HEK293T (cell line): Measurements from ENCODE around the gene IRF1.

Experiments used
- CTCF ChIA-PET: fragments of 350-600 bp; formaldehyde crosslinking; extraction: SDS; loops from one replicate; lab custom pipeline; 2021; ENCODE audit warnings: antibody characterized with exemption, inconsistent platforms; lab: Yijun Ruan, JAX
- POLR2A ChIA-PET: fragments of 350-600 bp; formaldehyde crosslinking; extraction: SDS; loops from one replicate; lab custom pipeline; 2020; ENCODE audit warnings: antibody characterized with exemption, inconsistent platforms; lab: Yijun Ruan, JAX
- DNase-seq: peaks from one replicate; pipeline ENCODE4 v3.0.0; 2012; ENCODE audit warnings: mixed read lengths; ENCODE audit errors: extremely low spot score
- ARNT ChIP-seq: fragments of 450-650 bp; IDR thresholded peaks from 2 replicates; pipeline ENCODE4 v1.6.1; 2017; ENCODE audit warnings: mild to moderate bottlenecking
- BHLHE40 ChIP-seq: fragments of 450-650 bp; IDR thresholded peaks from 2 replicates; pipeline ENCODE4 v1.6.1; 2016; ENCODE audit warnings: mild to moderate bottlenecking, moderate library complexity, borderline replicate concordance
- CTBP1 ChIP-seq: fragments of 450-650 bp; IDR thresholded peaks from 2 replicates; pipeline ENCODE4 v1.6.1; 2016; ENCODE audit warnings: borderline replicate concordance
- ELF4 ChIP-seq: fragments of 450-650 bp; IDR thresholded peaks from 2 replicates; pipeline ENCODE4 v1.6.1; 2017; ENCODE audit warnings: antibody characterized with exemption
- FOXA1 ChIP-seq: fragments of 450-650 bp; IDR thresholded peaks from 2 replicates; pipeline ENCODE4 v1.6.1; 2016; ENCODE audit warnings: mild to moderate bottlenecking
- FOXK2 ChIP-seq: fragments of 450-650 bp; IDR thresholded peaks from 2 replicates; pipeline ENCODE4 v1.6.1; 2016; ENCODE audit warnings: mild to moderate bottlenecking
- FOXM1 ChIP-seq: fragments of 450-650 bp; IDR thresholded peaks from 2 replicates; pipeline ENCODE4 v1.6.1; 2017; ENCODE audit warnings: mild to moderate bottlenecking, borderline replicate concordance
- HDGF ChIP-seq: fragments of 450-650 bp; IDR thresholded peaks from 2 replicates; pipeline ENCODE4 v1.6.1; 2017; ENCODE audit warnings: antibody characterized with exemption, borderline replicate concordance
- L3MBTL2 ChIP-seq: fragments of 450-650 bp; conservative IDR thresholded peaks from 2 replicates; pipeline ENCODE4 v1.6.1; 2016; ENCODE audit warnings: mild to moderate bottlenecking
- LEF1 ChIP-seq: fragments of 450-650 bp; IDR thresholded peaks from 2 replicates; pipeline ENCODE4 v1.6.1; 2017; ENCODE audit warnings: mild to moderate bottlenecking, borderline replicate concordance
- NFRKB ChIP-seq: fragments of 450-650 bp; IDR thresholded peaks from 2 replicates; pipeline ENCODE4 v1.6.1; 2016; ENCODE audit warnings: mild to moderate bottlenecking, moderate library complexity
- PKNOX1 ChIP-seq: fragments of 450-650 bp; IDR thresholded peaks from 2 replicates; pipeline ENCODE4 v1.6.1; 2016
- SP1 ChIP-seq: fragments of 450-650 bp; IDR thresholded peaks from 2 replicates; pipeline ENCODE4 v1.6.1; 2017
- SUZ12 ChIP-seq: fragments of 450-650 bp; IDR thresholded peaks from 2 replicates; pipeline ENCODE4 v1.6.1; 2016; ENCODE audit warnings: mild to moderate bottlenecking
- TARDBP ChIP-seq: fragments of 450-650 bp; IDR thresholded peaks from 2 replicates; pipeline ENCODE4 v1.6.1; 2016
- ZNF384 ChIP-seq: fragments of 450-650 bp; IDR thresholded peaks from 2 replicates; pipeline ENCODE4 v1.6.1; 2016

The IRF1 gene

DNA sequence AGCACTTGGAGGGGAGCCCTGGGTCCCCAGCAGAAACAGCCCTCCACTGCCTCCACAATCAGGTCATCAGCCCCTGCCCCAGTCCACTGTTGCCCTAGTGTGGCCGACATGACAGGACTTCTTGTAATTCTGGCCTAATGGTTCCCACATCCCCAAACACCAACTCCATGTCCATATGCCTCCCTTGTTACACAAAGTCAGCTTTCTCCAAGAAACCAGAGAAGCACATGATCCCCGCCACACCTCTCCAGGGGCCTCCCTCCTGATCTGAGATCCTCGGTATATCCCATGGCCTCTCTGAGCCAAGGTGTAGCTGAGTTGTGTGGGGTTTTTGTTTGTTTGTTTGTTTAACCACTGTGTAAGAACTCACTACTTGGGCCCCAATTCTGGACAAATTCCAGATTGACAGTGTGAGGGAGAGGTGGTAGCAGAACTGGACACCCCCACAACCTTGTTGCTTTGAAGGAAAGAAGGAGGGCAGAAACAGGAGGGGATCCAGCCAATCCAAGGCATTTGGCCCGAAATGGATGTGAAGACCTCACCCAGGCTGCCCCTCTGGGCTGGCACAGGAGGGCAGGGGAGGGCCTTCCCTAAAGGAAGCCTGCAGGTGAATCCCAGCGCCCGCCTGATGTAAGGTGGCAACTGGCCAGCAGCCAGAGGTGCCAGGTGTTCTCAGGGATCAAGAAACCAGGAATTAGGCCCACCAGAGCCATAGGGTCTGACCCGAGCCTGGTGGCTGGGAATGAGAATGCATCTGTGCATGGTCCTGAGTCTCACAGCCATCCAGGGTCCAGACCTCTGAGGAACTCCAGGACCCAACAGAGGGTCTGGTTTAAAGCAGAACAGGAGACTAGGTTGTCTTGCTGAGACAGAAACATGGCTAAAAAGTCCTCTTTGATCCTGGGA is 13.4 kb downstream of the IRF1 start:
- ChIA-PET POLR2A (interaction anchor here (4.6 kb wide), 1 partner anchor 13 kb away, joined by 33 read pairs; the partner anchor contains the start of gene IRF1), CTCF (interaction anchor here (1.8 kb wide), 1 partner anchor 13 kb away, joined by 5 read pairs; no protein-coding TSS in a partner anchor)
- no peak for DNase-seq
- TF ChIP-seq CTBP1 (no peak), PKNOX1 (no peak), BHLHE40 (no peak), ARNT (no peak), SP1 (no peak), NFRKB (no peak), FOXM1 (no peak), L3MBTL2 (no peak), FOXA1 (no peak), ZNF384 (no peak), FOXK2 (no peak), TARDBP (no peak), HDGF (no peak), ELF4 (no peak), LEF1 (no peak)

- ChIA-PET POLR2A (no interaction called here), CTCF (no interaction called here)
- DNase-seq, result no peak
- TF ChIP-seq L3MBTL2 (no peak), ELF4 (no peak), LEF1 (no peak)
Measured at GRCh38 chr5:132475987-132476875, 14.3 kb downstream of the IRF1 start.

DNA sequence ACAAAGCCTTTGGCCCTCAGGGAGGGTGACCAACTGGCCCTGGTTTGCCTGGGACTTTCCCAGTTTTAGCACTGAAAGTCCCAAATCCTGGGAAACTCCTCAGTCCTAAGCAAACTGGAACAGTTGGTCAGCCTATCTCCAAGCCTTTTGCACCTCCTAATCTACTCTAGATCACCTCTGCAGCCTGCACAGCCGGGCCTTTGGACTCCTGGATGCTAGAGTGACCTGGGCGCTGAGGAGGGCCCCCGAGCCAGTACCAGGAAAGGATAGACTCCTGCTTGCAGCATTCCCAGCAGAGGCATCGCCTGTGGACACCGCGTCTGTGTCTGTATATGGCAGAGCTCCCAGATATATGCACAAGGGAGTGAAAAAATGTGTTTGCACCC is 15.1 kb downstream of the IRF1 start:
- no peak for DNase-seq
- TF ChIP-seq ZNF384 (no peak), L3MBTL2 (no peak), HDGF (no peak), TARDBP (no peak), FOXM1 (no peak)
- ChIA-PET CTCF (interaction anchor here (0.6 to 0.9 kb wide), 2 partner anchors 39 to 50 kb away, joined by 3 read pairs; no protein-coding TSS in a partner anchor), POLR2A (interaction anchor here (1.4 kb wide), 1 partner anchor 15 kb away, joined by 7 read pairs; the partner anchor contains the start of gene IRF1)

DNA sequence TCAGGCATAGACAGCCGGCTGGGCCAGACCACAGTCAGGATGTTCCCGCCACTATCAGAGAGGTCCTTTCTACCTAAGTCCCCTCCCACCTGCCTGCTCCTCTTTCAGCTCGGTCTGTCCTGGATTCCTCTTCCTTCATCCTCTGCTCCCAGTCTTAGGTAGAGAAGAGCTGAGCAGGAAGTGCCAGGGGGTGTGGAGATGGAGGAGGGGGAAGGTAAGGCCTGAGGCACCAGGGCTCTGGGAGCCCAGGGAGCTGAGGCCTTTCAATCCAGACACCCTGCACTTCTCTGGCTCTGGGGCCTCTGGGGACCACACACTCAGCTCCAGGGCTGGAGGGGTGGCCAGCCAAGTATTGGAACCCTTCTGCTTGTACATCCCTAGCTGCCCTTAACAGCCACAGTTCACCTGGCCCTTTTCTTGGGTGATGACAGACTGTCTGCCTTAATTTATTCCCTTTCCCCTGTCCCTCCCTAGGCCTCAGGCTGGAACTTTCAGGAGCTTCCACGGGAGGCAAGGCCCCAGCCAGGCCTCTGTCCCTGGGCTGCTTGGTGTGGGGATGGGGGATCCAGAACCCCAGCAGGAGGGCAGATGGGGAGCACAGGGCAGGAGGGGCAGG is 15.6 kb downstream of the IRF1 start:
- no peak for DNase-seq
- TF ChIP-seq ZNF384, result no peak
- TF ChIP-seq SP1, result no peak
- no peak for TF ChIP-seq L3MBTL2
- CTCF ChIA-PET, result interaction anchor here (0.6 to 0.9 kb wide), 2 partner anchors 39 to 51 kb away, joined by 3 read pairs; no protein-coding TSS in a partner anchor
- POLR2A ChIA-PET, result interaction anchor here (1.4 kb wide), 1 partner anchor 15 kb away, joined by 7 read pairs; the partner anchor contains the start of gene IRF1

DNA sequence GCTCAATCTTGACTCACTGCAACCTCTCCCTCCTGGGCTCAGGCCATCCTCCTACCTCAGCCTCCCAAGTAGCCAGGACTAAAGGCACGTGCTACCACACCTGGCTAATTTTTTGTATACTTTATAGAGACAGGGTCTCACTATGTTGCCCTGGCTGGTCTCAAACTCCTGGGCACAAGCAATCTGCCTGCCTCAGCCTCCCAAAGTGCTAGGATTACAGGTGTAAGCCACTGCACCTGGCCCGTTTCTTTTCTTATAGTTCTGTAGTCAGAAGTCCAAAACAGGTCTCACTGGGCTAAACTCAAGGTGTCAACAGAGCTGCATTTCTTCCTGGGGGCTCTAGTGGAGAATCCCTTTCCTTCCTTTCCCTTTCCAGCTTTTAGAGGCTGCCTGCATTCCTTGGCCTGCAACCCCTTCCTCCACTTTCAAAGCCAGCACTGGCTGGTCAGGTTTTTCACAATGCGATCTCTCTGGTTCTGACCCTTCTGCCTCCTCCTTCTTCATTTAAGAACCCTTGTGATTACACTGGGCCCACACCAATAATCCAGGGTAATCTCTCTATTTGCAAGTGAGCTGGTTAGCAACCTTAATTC is 16.3 kb downstream of the IRF1 start:
- ChIA-PET POLR2A (interaction anchor here (0.8 to 1.4 kb wide), 2 partner anchors 16 to 290 kb away, joined by 3 to 7 read pairs; partner anchors contain the start of gene IRF1), CTCF (no interaction called here)
- no peak for TF ChIP-seq ZNF384
- TF ChIP-seq PKNOX1, result no peak
- TF ChIP-seq NFRKB, result no peak
- no peak for TF ChIP-seq TARDBP
- TF ChIP-seq HDGF, result no peak
- TF ChIP-seq FOXA1, result no peak
- no peak for TF ChIP-seq FOXK2
- DNase-seq, result no peak

- ChIA-PET POLR2A (interaction anchor here (0.8 kb wide), 1 partner anchor 290 kb away, joined by 3 read pairs; no protein-coding TSS in a partner anchor), CTCF (no interaction called here)
- no peak for DNase-seq
- TF ChIP-seq CTBP1 (no peak), SUZ12 (no peak), L3MBTL2 (no peak)
Measured at GRCh38 chr5:132473668-132474067, 16.9 kb downstream of the IRF1 start.
